HL-60/S4 treated with retinoic acid at 250 ng/mL for 4 days and 3 days (cell line): ENCODE data around the gene CHST15.

Experiments
- in situ Hi-C: fragments of 300-500 bp; cut with MboI; formaldehyde crosslinking; loops from 2 replicates; pipeline ENCODE4 v1.7.0; 2022; ENCODE audit warnings: low sequenced_read_pairs

The CHST15 gene

DNA sequence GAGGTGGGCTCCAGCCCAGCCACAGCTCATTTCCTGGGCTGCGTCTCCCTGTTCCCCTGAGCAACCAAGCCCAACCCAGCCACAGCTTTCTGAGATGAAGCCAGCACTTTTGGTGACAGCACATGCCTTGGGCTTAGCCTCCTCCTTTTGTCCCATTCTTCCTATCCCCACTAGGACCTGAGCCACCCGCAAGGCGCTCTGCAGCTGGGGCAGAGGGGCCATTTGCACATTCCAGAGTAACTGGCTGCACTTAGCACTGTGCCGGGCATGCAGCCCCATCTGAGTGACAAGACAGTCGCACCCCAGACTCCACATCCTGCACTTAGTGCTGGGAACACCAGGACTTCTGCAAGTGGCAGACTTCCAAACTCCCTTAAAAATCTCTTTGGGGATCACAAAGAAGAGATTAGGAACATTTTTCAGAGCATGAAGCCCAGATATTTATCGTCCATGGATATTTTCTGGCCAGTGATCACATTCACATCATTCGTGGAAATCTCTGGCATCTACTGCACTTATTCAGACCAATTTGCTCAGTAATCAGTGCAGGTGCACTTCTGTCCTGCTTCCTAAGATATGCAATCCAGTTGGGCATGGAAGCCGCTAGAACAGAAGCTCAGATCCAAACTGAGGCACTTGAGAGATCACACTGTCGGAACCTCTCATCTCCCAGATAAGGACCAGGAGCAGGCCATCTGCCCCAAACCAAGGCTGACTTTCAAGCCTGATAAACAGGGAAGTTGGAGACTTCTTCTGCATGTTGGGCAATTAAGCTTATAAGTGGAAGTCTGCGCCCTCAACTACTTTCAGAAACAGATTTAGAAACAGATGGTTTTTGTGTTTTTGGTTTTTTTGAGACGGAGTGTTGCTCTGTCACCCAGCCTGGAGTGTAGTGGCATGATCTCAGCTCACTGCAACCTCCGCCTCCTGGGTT, 26.4 kb downstream of the CHST15 start:
- in situ Hi-C loops, result no loop called here

DNA sequence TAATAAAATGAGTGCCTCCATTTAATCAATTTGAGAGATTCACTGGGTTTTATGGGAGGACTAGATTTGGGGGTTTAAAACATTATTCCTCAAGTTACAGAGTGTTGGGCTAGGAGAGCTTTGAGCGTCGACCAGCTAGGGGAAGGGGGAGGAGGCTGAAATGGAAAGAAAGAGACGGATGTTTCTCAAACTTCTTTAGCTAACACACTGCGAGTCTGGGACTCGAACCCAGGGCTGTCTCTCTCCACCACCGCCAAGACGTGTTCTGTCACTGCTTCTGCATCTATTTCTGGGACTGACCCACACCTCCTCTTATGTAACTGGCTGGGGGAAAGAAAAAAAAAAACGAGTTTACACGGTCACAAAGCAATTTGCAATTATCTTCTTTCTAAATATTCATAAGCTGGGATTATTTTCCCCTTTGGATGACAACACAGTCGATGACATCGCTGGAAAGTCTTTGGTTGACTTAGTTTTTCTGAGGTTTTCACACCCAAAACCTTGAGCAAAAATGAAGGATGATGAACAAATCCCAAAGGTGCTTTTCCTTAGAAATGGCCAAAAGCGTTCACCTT, 27.2 kb downstream of the CHST15 start:
- in situ Hi-C loops, result no loop called here

DNA sequence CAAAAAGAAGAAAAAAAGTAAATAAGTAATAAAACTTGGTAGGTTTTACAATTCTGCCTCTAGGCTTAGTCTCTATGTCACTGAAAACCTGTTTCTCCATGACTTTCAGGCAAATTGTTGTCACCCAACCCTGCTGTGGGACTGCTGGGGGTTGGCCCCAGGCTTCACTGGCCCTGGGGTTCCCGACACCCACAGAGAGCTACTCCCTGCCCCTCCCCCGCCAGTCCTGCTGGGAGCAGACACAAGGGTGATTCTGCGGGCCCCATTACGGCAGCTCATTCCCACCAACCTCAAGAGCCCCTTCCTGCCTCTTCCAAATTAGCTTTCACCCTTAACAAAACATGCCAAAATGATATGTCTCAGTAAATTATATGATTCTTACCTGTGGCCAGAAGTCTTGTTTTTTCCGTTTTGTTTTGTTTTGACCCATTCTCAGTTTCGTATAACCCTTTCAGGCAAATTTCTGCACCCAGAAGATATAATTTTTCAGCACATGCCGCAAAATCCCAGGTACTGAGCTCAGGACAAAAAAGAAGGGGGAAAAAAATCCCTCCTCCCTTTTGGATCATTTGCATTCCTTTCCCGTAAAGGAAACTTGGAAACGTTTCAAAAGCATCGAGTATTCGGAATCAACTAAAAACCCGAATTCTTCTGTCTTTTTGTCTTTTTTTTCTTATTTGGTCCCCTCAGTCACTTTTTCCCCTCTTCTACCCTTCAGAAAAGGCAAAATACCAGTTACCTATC, 27.8 kb downstream of the CHST15 start:
- in situ Hi-C loops, result no loop called here

DNA sequence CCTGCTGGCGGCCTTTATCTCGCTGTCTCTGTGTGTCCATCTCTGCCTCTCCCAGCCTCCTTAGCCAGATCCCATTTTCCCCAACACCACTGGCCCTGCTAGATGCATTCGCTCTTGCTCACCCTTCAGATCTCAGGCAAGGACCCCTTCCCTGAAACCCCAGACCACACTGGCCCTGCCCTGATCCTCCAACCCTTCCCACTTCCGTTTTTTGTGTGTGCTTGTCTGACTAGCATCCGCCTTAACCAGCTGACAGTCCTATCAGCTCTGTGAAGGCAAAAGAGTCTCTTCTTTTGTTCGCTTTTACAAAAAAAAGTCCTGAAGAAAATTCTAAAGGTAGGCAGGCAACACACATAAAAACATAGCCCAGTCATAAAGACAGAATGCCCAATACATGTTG, 28.7 kb downstream of the CHST15 start:
- in situ Hi-C loops, result no loop called here

DNA sequence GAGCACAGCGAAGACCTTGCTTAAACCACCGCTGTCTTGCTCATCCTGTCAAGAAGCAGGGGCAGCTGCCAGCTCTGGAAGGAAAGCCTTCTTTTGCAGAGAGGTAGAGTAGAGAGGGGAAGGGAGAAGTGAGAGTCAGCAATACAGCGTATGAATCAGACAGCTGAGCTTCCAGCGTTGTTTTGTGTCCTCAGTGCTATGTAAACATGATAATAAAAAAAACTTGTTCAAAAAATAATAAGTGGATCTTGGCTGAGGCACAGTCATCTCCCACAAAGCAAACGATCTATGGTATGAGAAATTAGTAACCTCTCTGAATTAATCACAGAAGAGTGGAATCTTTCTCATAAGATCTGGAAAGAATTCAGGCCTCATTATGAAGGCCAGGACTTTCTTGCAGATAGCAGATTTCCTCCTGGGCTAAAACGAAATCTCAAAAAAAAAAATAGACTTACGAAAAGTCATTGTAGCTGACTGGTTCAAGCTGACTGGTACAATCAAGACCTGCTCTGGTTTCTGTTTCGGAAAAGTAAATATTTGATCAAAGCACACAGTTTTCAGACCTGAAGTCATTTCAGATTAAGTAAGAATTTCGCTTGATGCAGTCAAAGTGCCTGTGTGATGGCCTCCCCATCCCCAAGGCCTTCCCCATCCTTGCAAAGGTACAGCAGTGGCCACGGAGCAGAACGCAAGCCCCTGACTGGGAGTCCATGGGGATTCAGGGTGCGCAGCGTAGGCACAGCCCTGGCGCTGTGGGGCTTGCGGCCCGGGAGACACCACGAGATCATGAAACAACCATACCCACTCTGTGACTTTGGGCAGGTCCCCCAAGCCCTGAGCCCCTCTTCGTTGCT, 29.4 kb downstream of the CHST15 start:
- in situ Hi-C loops, result no loop called here

DNA sequence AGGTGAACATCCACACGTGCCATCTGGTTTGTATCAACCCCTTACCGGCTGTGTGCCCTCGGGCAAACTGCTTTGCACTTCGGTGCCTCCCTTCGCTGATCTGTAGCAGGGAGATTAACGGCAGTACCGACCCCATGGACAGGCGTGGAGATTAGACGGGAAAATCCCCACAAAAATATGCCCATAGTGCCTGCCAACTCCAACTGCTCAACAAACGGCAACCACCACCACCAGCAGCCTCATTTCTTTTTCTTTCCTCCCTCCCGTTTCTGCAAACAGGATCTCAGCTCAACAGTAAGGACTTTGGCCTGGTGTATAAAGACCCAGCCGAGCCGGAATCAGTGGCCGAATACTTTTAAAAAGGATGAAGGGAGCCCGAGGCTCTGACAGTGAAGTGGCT, 31.0 kb downstream of the CHST15 start:
- in situ Hi-C loops, result no loop called here

DNA sequence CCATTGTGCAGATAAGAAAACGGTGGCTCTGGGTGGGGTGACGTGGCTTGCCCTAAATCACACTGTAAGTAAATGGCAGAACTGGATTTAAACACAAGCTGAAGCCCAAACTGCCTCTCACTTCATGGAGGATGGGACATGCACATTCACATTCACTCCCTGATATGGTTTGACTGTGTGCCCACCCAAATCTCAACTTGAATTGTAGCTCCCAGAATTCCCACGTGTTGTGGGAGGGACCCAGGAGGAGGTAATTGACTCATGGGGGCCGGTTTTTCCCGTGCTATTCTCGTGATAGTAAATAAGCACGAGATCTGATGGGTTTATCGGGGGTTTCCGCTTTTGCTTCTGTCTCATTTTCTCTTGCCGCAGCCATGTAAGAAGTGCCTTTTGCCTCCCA, 32.4 kb downstream of the CHST15 start:
- in situ Hi-C loops, result no loop called here

DNA sequence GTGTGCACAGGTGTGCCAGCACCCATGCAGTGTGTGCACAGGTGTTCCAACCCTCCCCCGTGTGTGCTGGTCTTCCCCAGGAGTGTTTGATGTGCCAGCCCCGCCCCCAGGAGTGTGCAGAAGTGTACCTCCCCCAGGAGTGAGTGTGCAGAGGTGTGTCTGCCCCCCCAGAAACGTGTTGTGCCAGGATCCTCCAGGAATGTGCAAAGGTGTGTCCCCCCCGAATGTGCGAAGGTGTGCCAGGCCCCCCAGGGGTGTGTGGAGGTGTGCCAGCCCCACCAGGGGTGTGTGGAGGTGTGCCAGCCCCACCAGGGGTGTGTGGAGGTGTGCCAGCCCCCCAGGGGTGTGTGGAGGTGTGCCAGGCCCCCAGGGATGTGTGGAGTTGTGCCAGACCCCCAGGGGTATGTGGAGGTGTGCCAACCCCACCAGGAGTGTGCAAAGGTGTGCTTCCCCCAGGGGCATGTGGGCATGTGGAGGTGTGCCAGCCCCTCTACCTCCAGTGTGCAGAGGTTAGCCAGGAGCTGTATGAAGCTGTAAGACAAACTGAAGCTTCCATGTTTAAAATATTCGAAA, 33.2 kb downstream of the CHST15 start:
- in situ Hi-C loops, result no loop called here

DNA sequence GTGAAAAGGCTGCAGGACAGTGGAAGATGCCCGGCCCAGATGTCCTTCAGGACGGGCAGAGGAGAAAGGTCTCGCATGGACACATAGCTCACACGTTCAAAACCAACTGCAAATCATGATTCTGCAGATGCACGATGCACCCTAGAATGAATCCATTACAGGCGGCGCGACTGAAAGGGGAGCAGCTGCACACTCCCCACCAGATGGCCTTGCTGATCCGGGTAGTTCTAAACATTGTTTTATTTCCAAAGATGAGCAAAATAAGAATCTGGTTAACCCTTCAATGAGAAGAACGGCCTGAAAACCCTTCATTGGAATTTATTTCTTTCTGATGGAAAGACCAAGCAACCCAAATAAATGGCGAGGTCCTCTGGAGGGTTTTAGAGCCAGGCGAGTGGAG, 33.8 kb downstream of the CHST15 start:
- in situ Hi-C loops, result no loop called here

DNA sequence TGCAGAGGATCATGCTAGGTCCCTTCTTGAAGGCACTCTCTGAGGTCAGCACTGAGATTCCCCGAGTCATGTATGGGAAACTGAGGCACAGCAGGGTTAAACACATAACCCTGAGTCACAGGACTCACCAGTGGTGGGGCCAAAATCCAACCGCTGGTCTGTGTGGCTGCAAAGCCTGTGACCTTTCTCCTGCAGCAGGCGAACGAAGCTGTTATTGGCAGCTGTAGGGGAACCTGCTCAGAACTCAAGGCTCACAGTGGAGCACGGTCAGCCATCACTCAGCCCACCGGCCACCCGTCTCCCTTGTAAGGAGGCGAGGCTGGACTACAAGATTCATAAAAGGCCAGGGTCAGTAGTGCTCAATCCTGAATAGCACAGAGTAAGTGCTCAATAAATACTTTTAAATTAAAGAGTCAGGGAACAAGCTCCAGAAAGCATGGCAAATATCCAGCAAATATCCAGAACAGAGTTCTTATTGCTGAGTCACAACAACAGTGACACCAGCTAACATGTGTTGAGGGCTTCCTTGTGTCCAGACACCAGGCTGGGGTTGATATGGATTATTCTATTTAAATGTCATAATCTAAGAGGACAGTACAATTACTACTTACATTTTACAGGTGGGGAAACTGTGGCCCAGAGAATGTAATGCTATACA, 34.9 kb downstream of the CHST15 start:
- in situ Hi-C loops, result no loop called here

DNA sequence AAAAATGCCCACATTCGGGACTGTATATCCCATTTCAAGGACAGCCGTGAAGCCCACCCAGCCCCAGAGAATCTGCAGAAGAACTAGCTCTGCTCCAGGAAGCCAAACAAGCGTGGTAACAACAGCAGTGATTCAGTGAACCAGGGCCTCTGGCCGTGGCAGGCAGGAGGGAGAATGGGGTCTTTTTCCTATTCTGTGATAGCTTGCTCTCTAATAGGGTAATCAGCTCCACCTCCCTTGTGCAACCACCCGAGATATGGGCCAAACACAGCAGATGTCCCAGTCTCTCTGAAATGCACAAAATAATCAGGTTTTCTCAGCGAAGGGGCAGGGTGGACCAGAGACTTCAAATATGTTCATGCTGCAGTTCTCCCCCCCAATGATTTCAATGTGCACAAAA, 35.8 kb downstream of the CHST15 start:
- in situ Hi-C loops, result no loop called here

DNA sequence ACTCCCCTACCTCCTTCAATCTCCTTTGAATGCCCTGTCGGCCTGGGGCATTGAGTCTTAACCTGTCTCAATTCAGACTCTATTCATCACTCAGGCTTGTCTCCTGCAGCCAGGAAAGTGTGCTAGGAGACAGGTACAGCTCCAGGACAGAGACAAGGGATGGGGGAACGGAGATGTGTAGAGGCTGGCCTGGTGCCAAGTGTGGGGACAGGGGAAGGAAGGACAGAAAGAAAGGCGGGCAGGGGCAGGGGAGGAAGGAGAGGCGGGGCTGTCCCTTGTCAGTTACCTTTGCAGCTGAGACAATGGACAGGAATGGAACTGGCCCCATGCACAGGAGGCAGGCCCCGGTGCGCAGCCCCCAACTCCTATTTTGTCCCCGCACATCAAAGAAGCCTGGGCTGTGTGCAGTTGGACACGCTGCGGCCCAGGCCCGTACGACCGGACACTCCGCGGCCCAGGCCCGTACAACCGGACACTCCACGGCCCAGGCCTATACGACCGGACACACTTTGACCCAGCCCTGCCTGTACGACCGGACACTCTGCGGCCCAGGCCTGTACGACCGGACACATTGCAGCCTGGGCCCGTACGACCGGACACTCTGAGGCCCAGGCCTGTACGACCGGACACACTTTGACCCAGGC, 36.9 kb downstream of the CHST15 start:
- in situ Hi-C loops, result no loop called here

DNA sequence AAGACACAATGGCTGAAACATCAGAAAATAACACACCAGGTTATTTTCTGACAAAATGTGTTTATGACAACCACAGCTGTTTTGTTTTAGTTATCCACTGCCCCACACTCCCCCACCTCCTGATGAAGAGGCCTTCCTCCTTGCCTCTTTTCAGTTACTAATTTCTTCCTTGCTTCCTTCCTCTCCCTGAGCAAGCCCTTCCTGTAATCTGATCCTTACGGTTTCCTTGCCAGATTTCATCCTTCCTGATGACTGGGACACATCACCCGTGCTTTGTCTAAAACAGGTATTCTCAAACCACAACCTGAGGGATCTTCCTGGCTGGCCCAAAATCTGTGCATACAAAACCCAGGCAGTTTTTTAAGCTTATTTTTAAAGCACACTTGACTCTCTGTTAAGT, 39.4 kb downstream of the CHST15 start:
- in situ Hi-C loops, result no loop called here

DNA sequence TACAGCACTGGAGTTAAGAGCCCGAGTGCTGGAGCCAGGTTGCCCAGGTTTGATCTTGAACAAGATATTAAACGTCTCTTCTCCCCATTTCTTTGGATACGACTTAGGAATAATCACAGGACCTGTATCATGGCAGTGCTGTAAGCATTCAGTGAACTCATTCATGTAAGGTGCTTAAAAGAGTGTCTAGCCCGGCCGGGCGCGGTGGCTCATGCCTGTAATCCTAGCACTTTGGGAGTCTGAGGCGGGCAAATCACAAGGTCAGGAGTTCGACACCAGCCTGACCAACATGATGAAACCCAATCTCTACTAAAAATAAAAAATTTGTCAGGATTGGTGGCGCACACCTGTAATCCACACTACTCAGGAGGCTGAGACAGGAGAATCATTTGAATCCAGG, 40.8 kb downstream of the CHST15 start:
- in situ Hi-C loops, result no loop called here

DNA sequence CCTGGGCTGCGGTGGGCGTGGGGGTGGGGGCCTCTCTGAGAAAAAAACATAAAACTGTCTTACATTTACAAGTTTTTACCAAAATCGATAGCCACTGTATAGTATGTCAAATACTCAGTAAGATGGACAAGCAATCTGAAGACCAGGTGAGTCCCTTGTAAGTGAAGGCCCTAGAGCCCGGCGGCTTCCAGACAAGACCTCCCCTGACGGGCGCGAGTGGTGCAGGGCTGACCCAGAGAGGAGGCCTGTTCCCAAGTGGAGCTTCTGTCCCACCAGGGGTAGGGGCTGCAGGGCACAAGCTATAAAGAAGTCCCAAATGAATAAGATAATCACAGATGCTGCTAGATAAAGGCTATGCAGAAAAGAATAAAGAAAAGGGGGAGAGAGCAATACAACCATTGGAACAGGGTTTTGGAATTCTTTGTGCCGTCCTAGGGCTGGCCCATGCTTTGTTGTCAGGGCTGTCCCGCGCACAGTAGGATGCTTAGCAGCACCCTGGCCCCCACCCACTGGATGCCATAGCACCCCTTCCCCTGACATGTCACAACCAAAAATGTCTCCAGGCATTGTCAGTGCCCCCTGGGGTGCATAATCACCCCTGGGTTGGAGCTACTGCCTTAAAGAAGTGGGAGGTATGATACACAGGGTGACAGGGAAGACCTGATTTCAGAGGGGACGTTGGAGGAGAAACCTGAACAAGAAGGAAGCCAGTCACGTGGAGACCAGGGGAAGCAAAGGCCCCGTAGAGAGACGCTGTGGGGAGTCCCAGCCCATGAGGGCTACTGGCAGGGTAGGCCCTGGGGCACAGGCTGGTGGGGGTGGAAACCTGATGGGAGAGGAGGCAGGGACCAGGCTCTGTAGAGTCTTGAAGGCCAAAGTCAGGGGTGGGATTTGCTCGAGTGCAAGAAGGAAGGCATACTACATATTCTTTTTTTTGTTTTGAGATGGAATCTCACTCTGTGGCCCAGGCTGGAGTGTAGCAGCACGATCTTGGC, 43.1 kb downstream of the CHST15 start:
- in situ Hi-C loops, result no loop called here

DNA sequence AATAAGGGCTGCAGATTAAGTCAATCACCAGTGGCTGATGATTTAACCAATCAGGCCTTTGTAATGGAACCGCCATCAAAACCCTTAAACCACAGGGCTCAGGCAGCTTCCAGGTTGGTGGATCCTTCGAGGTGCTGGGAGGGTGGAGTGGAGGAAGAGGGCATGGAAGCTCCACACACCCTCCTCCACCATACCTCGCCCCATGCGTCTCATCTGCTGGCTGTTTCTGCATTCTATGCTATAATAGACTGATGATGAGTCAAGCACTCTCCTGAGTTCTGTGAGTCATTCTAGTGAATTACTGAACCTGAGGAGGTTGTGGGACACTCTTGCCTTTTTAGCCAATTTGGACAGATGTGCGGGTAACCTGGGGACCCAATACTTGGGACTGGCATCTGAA, 43.9 kb downstream of the CHST15 start:
- in situ Hi-C loops, result no loop called here

DNA sequence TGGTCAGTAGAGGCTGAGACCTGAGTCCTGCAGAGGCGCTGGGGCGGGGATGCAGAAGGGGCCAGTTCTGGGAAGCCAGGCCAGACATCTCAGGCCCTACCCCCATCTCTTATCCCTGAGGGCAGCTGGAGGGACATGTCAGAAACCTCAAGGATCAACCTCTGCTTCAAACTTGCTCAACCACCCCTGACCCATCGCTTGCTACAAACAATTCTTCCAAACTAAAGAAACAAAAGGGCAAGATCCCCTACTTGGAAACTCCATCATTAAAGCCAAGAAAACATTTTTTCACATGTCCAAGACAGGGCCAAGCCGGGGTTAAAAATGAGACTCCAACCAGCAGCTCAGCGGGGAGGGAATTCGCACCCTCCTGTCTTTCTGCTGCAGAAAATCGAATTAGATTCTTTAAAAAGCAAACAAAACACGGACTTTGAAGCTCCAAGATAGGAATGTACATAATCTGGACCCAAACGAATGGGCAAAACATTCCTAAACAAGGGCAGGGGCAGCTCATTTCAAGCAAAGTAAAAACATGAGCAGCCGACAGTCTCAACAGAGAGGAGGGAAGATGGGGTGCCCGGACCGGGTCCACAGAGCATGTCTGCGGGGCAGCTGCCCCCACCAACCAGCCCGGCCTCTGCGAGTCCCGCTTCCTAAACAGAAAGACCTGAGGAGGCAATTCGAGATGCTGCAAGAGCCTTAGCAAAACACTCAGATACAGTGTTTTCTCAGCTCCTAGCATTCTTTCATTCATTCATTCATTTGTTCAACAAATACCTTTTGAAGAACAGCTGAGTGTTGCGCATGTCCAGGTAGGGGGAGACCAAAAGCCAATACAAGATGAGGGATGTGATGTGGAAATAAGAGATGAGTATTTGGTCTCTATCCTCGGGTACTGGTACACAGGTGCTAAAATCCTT, 44.8 kb downstream of the CHST15 start:
- in situ Hi-C loops, result no loop called here
